Stimulated activated CD4-positive, alpha-beta T cell treated with anti-CD3 and anti-CD28 coated beads, Interleukin-12 subunit alpha, Interleukin-12 subunit beta, amount 100 ng/mL, for 24 hours (primary cell): ENCODE data around the gene ACTL6B.
"Not testable (repeated sequence)": the region's sequence is repeated elsewhere in the genome, so short reads cannot be mapped to it uniquely, and the experiment has no call there.

Source experiments
- DNase-seq, 2 experiments: peaks; one replicate each; pipeline ENCODE4 v3.0.0-alpha.2; 2020; ENCODE audit warnings: low read depth in 2 of 2

The ACTL6B gene

GRCh38 chr7:100671353-100672327, 15.4 kb upstream of the ACTL6B start:
- no peak for DNase-seq

GRCh38 chr7:100670074-100670473, 13.8 kb upstream of the ACTL6B start:
- no peak for DNase-seq

GRCh38 chr7:100669106-100669505, 12.9 kb upstream of the ACTL6B start:
- DNase-seq: not testable (repeated sequence)

GRCh38 chr7:100668069-100668449, 11.8 kb upstream of the ACTL6B start:
- no peak for DNase-seq

- DNase-seq: no peak
Measured at GRCh38 chr7:100667331-100668068, 11.3 kb upstream of the ACTL6B start.

- no peak for DNase-seq
Measured at GRCh38 chr7:100665168-100665726, 9.0 kb upstream of the ACTL6B start.

GRCh38 chr7:100662194-100662776, 6.0 kb upstream of the ACTL6B start:
- DNase-seq: not testable (repeated sequence)

- DNase-seq: no peak
Measured at GRCh38 chr7:100654908-100655831, 1.1 kb downstream of the ACTL6B start.

- DNase-seq: no peak
Measured at GRCh38 chr7:100649826-100650565, 6.3 kb downstream of the ACTL6B start.

GRCh38 chr7:100642534-100642907, 13.7 kb downstream of the ACTL6B start:
- peak in 1 of 2 experiments; percentile 20 for DNase-seq

GRCh38 chr7:100641860-100642533, 14.3 kb downstream of the ACTL6B start:
- no peak for DNase-seq

GRCh38 chr7:100641463-100641859, 14.8 kb downstream of the ACTL6B start, which contains the start of gene TFR2:
Gene TFR2 (minus strand): TSS chr7:100641552. CDS start chr7:100641509, 43 bp downstream.
- DNase-seq: no peak

- DNase-seq: no peak
Measured at GRCh38 chr7:100640517-100641440, 15.5 kb downstream of the ACTL6B start.

- DNase-seq: no peak
Measured at GRCh38 chr7:100639995-100640516, 16.2 kb downstream of the ACTL6B start.

- peak in 1 of 2 experiments; percentile 58 for DNase-seq
Measured at GRCh38 chr7:100632951-100633717, 23.1 kb downstream of the ACTL6B start.

GRCh38 chr7:100630066-100630465, 26.2 kb downstream of the ACTL6B start:
- no peak for DNase-seq

- DNase-seq: peak in 1 of 2 experiments; percentile 24
Measured at GRCh38 chr7:100629117-100629716, 27.0 kb downstream of the ACTL6B start.
